Inflammatory macrophage treated with lipopolysaccharide for 4 hours (primary cell): ENCODE results near the gene DMRTB1.

Experiments used
- DNase-seq: peaks from one replicate; pipeline ENCODE4 v3.0.0-alpha.2; 2020

DMRTB1 gene

DNA sequence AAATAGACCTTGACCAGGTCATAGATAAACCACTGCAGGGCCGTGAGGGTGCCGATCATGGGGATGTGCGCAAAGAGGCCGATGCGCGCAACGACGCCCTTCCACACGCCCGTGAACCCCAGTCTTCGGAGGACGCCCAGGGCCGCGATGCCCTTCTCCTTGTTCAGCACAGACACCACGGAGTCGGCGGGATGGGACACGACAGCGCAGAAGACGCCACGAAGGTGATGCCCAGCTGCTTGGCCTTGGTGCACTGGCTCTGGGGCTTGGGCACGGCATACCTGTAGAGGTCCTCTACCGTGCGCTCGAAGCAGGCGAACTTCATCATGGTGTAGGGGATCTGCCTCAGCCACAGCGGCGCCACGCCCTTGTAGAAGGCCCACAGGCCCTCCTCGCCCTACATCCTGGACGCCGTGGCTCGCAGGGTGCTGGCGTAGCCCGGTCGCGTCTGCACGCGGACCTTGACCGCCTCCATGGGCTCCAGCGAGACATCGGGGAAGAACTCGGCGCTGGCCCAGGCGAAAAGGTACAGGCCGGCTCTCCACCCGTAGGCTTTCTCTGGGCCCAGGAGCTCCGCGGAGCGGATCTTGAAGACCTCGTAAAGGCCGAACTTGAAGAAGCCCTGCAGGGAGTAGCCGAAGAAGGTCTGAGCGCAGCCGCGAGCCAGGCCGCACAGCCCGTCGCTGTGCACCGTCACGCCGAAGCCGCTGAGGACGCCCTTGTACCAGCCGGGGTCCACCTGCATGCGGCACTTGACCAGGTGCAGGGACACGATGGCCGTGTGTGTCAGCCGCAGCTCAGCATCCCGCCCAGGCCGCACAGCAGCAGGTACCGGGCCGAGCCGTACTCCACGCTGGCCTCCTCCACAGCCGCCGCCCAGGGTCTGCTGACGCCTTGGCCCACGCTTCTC is 20.5 kb upstream of the DMRTB1 start:
- DNase-seq: no peak

DNA sequence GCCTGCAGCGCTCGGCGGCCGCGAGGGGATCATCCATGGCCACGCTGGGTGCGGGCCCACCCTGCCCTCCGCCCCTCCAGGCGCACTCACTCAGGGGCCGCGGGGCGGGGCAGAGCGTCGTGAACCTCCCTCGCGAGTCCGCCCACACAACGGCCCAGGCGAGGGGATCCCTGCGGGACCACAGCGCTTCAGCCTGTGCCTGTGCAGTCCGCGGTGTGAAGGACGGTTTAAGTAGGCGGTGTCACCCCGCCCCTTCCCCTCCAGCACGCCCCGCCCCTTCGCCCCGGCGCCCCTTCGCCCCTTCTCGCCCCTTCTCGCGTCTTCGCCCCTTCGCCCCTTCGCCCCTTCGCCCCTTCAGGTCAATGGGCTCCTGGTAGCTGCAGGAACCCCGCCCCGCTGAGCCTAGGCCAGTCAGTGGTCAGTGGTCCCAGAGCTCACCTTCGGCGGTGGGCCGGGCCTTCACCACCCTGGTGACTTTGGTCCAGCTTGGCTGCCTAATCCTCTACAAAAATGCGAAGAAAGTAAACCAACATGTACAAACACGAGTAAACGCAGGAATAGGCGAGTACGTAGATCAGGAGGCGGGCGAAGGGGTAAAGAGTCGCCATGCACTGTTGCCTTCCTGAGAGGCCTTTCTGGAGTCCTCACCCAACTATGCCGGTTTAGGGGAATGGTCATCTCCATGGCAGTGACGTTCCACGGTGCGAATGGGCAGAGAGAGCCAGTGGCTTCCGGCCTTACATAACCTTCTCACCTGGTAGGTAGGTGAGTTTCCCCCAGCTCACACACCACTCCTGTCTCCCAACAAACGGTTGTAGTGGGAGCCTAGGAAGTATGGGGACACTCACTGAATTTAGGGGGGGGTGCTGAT is 19.6 kb upstream of the DMRTB1 start:
- DNase-seq: no peak

DNA sequence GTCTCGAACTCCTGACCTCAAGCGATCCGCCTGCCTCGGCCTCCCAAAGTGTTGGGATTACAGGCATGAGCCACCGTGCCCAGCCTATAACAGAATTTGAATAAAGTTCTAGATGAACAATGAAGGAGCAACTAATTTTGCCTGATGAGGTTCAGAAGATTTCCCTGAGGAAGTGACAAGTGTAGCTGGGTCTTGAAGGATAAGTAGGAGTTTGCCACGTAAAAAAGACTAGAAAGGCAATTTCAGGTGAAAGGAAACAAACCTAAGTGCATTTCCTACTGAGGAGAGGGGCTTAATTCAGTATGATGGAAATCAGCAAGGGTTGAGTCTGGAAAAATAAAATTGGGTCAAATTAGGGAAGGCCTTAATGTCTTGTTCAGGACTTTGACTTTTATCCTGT is 18.6 kb upstream of the DMRTB1 start:
- no peak for DNase-seq

DNA sequence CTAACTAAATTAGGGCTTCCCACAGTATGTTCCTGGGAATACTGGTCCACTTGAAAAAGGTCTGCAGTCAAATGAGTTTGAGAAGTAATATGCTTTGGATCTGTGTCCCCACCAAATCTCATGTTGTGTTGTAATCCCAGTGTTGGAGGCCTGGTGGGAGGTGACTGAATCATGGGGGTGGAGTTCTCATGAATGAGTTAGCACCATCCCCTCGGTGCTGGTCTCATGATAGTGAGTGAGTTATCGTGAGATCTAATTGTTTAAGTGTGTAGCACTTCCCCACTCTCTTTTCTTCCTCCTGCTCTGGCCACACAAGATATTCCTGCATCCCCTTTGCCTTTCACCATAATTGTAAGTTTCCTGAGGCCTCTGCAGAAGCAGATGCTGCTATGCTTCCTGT is 16.9 kb upstream of the DMRTB1 start:
- DNase-seq: peak; percentile 80

DNA sequence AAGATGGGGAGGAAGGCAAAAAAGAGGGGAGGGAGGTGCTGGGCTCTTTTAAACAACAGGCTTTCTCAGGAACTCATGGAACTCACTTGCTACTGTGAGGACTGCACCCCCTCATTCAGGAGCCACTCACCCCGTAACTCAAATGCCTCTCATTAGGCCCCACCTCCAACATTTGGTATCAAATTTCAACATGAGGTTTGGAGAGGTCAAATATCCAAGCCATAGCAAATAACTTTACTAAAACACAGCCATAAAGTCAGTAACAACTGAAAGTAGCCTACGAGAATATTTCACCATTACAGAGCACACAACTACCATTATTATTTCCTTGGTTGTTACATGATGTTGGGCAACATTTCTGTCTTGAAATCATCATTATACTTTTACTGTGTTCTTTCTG is 13.1 kb upstream of the DMRTB1 start:
- no peak for DNase-seq

DNA sequence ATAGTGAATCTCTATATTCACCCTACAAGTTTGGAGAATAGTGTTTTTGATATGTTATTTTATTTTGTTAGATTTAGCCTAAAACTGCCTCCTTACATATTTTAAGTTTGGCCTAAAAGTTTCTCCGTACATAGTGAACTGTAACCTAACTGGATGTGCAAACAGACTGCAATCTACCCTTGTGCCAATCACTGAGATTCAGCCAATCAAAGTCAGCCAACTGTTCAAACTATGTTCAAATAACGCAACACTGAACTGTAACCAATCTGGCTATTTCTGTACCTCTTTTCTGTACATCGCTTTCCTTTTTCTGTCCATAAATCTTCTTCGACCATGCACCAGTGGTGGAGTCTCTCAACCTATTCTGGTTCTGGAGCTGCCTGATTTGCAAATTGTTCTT is 11.8 kb upstream of the DMRTB1 start:
- no peak for DNase-seq

DNA sequence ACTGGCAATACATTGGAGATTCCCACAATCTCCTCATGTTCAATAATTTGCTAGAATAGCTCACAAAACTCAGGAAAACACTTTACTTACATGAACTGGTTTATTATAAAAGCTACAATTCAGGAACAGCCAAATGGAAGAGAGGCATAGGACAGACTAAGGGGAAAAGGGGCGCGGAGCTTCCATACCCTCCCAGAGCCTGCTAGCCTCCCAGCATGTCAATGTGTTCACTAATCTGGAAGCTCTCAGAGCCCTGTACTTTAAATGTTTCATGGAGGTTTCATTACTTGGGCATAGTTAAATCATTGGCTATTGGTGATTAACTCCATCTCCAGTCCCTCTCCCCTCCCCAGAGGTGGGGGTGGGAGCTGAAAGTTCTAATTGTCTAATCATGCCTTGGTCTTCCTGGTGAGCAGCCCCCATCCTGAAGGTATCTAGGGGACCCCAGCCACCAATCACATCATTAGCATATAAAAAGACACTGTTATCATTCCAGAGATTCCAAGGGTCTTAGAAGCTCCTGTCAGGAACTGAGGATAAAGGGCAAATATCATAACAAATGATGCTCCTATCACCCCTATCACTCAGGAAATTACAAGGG is 10.9 kb upstream of the DMRTB1 start:
- DNase-seq: no peak

GRCh38 chr1:53449021-53449420 is 10.2 kb upstream of the DMRTB1 start:
- DNase-seq: no peak

DNA sequence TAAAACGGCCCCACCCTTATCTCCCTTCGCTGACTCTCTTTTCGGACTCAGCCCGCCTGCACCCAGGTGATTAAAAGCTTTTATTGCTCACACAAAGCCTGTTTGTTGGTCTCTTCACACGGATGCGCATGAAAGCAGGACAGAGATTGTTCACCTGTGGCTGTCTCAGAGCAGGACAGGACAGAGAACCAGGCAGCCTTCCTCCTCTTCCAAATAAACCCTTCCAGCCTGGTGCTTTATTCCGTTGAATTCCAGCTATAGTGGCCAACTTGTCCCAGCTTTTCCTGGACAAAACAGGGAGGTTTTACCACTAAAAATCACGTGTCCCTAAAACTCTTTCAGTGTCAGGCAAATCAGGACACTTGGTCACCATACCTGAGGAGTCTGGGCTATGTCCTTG is 9.5 kb upstream of the DMRTB1 start:
- DNase-seq: no peak

GRCh38 chr1:53450225-53450624 is 9.0 kb upstream of the DMRTB1 start:
- no peak for DNase-seq

DNA sequence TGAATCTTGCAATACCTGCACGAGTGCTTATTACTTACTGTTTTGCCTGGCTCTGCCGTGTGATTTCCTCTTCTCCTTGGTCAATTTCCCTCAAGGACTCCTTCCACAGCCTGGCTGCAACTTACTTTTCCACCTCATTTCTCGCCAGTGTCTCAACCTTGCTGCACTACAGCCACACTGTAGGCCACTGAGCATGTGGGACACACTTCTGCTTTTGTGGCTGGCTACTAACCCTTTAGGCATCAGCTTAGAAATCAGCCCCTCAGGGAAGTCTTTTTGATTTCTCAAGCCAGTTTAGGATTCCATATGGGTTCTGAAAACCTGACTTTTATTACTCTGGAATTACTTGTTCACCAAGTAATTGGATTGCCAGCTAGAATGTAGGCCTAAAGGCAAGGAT is 5.2 kb upstream of the DMRTB1 start:
- peak; percentile 38 for DNase-seq

- no peak for DNase-seq
Observed at GRCh38 chr1:53455364-53455991, 3.7 kb upstream of the DMRTB1 start.

DNA sequence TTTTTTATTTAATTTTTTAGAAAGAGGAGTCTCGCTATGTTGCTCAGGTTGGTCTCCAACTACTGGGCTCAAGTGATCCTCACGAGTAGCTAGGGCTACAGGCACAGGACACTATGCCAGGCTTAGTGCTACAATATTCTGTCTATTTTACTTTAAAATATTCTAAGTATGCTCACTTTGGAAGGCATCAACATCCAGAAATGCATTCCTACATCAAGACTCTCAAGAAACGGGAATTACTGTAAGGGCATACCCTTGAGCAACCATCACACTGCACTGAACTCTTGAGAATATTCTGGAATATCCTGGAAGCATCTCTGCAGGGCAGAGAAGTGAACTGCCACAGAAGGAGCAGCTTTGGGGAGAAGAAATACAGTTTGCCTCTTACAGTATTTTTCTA is 565 bp upstream of the DMRTB1 start:
- DNase-seq: no peak

GRCh38 chr1:53460211-53460634 is 1.0 kb downstream of the DMRTB1 start:
- no peak for DNase-seq

DNA sequence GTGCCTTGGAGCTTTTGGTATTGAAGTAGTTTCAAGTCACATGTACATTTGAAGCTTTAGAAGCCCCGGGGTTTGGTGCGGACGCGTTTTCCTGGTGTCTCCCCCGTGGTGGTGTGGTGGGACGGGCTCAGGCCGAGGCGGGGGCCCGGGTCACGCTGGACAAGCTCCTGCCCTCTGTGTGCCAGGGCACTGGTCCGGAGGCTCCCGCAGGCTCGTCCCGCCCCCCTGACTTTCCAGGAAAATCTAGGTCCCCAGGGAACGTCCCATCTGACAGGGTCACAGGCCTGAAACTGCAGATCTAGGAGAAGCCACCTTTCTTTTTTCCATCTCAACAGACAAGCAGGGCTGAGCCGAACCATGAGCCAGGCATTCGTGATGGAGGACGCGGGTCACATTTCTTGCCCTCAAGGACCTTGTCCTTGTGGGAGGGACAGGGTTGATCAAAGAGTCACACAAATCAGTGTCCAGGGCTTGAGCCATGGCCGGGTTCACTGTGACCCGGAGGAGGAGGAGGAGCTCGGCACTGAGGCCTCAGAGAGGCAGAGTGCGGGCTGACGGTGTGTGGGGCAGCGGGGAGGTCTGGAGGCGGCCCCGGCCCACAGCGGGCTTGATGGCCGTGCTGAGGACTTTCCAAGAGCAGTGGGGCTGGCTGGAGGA is 1.6 kb downstream of the DMRTB1 start:
- no peak for DNase-seq

DNA sequence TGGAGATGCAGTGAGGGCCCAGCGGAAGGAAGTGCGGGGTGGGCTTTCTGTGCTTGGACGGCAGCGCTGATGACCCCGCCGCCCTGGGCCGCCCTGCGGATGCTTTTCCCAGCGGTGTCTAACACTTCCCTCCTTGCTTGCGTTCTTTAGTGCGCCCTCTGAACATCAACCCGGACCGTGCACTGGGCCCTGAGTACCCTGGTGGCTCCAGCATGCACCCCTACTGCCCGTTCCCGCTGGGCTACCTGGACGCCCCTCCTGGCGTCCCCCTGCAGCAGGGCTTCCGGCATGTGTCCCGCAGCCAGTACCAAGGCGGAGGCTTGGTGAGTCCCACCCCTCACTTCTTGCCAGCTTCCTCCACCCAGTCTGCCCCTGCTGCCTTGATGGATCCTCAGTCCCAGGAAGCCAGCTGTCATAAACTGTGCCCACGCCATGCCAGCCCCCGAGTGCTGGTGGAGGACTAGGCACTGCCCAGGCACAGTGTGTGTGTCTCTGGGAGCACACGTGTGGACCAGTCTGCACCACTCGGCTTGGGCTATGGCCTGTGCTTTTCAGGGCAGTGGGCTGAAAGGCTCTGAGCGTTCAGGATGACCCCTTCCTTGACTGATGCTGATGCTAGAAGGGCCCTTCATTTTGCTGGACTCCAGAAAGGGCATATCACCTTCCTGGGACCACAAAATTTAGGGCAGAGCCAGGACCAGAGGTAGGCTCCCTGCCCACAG is 2.3 kb downstream of the DMRTB1 start:
- DNase-seq: no peak

GRCh38 chr1:53462193-53462592 is 3.0 kb downstream of the DMRTB1 start:
- DNase-seq: no peak

DNA sequence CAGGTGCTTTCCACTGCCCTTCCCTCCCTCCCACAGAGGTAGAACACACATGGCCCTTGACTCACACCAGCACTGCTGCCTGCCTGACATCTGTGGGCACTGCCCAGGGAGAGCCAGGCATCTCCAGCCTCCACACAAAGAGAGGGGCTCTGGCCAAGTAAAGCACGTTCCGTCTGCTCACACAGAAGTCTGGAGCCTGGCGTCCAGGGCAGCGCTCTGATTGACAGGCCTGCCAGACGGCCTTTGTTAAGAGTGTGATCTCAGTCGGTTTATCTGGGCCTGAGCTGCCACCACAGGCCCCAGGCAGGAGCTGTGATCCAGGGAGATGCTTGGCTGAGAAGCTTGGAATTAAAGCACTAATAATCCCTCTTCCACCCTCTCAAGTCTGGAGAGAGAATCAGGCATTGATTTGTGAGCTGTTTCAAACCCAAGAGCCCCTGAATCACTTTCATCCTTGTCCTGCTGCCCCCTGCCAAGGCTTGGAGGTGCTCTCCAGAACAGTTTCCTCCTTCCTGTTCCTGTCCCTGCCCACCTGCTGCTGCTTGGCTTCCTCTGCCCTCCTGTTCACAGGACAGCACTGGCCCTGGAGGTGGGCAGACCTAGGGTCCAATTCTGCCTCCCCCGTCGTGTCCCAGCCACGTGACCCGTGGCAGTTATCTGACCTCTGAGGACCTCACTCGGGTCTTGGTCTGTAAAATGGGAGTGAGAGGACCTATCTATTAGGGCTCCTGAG is 3.7 kb downstream of the DMRTB1 start:
- no peak for DNase-seq

DNA sequence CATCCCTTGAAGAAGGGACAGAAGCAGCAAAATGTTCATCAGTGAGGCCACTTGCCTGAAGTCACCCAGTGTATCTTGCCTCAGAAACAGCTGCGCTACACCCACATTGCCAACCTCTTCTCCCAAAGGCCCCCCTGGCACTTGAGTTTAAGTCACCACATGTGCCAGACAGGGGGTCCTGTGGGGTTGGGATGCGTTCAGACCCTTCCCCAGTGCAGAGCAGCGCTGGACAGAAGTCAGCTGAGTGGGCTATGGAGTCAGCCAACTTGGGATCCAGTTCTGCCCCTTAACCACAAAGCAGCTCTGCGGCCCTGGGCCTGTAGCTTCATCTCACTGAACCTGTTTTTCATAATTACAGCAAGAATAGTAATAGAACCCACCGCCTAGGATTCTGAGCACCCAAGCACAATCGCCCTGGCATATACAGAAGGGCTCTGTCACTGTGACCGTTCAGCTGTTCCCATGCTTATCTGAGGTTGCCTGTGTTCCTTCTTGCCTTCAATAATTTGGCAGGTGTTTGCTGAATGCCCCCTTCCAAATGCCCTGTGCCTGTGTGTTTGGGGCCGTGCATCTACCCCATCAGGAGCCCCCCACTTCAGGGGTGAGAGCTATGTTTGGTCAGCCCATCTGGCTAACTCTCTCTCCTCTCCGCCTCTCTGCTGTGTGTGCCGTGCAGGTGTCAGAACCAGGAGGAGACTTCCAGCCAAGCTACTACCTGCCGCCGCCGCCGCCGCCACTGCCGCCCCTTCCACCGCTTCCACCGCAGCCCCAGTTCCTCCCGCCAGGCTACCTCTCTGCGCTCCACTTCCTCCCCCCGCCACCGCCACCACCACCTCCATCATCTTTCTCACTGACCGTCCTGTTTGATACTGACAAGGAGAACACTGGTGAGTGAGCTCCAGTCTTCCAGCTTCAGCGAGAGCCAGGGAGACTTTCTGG is 5.0 kb downstream of the DMRTB1 start:
- DNase-seq: no peak
